Stimulated activated naive CD8-positive, alpha-beta T cell treated with anti-CD3 and anti-CD28 coated beads, Interleukin-15, Interleukin-2, amounts not matched to agents 100 U/mL and 50 U/mL, for 24 hours (primary cell): ENCODE results near the gene DBNL.

Experiments
- ATAC-seq: fragments of 150-1000 bp; cut with Tn5 transposase; one replicate; pipeline ENCODE4 v1.10.0; 2021
- DNase-seq: peaks from one replicate; pipeline ENCODE4 v3.0.0; 2021

The DBNL gene

GRCh38 chr7:44042221-44042620 lies 2.3 kb upstream of the DBNL start:
- ATAC-seq: no peak
- no peak for DNase-seq

- no peak for DNase-seq
- ATAC-seq: no peak
Measured at GRCh38 chr7:44043902-44044301, 600 bp upstream of the DBNL start.

- no peak for DNase-seq
- ATAC-seq: peak; percentile 7
Measured at GRCh38 chr7:44045226-44046014, 918 bp downstream of the DBNL start.

GRCh38 chr7:44046321-44047061 lies 2.0 kb downstream of the DBNL start:
- ATAC-seq (peak; percentile 54), DNase-seq (peak; percentile 35)

- ATAC-seq (no peak), DNase-seq (no peak)
Measured at GRCh38 chr7:44048031-44048795, 3.7 kb downstream of the DBNL start.

GRCh38 chr7:44050121-44050914 lies 5.8 kb downstream of the DBNL start:
- DNase-seq (no peak), ATAC-seq (no peak)

- no peak for DNase-seq
- no peak for ATAC-seq
Measured at GRCh38 chr7:44050915-44051560, 6.5 kb downstream of the DBNL start.

GRCh38 chr7:44051611-44052220 lies 7.2 kb downstream of the DBNL start:
- DNase-seq (no peak), ATAC-seq (no peak)

GRCh38 chr7:44052771-44053365 lies 8.4 kb downstream of the DBNL start:
- no peak for ATAC-seq

GRCh38 chr7:44056681-44057080 lies 12.2 kb downstream of the DBNL start:
- no peak for ATAC-seq
- no peak for DNase-seq

More at GRCh38 chr7:44052771-44053365, 8.4 kb downstream of the DBNL start:
- no peak for DNase-seq

- ATAC-seq (no peak), DNase-seq (no peak)
Measured at GRCh38 chr7:44057181-44057848, 12.8 kb downstream of the DBNL start.

- ATAC-seq: no peak
Measured at GRCh38 chr7:44057849-44058758, 13.6 kb downstream of the DBNL start.

GRCh38 chr7:44058759-44059218 lies 14.3 kb downstream of the DBNL start:
- ATAC-seq: no peak
- DNase-seq: peak; percentile 3

More at GRCh38 chr7:44057849-44058758, 13.6 kb downstream of the DBNL start:
- no peak for DNase-seq

- ATAC-seq: peak; percentile 55
- DNase-seq: peak; percentile 32
Measured at GRCh38 chr7:44059219-44060090, 15.0 kb downstream of the DBNL start.

- no peak for ATAC-seq
- DNase-seq: no peak
Measured at GRCh38 chr7:44060091-44060947, 15.8 kb downstream of the DBNL start.

- DNase-seq (no peak), ATAC-seq (no peak)
Measured at GRCh38 chr7:44060948-44061644, 16.6 kb downstream of the DBNL start.
